Spleen (tissue), 11 donors: ENCODE results near the gene MYO16. TPM values are rescaled to one million over a fixed set of nuclear protein-coding genes. Genes with fewer than 3 reads are reported as not detected.

Source experiments
- DNase-seq: peaks from one replicate; pipeline ENCODE4 v3.0.0-alpha.2; 2020
- H3K27ac ChIP-seq, 8 donors: fragments of 200-600 bp; sonication (generic) in 7 of 8; 1 replicate in 4 of 8; 2 replicates in 4 of 8; pipeline versions ENCODE4 v1.5.0 to v1.8.0; 2016 to 2021; ENCODE audit warnings: inconsistent platforms in 4 of 8, mild to moderate bottlenecking in 4 of 8, moderate library complexity in 1 of 8
- H3K27me3 ChIP-seq, 7 donors: fragments of 200-600 bp; sonication (generic) in 6 of 7; replicated peaks in 1 of 7; 1 replicate in 4 of 7; 2 replicates in 3 of 7; pipeline versions ENCODE4 v1.5.0 to v1.8.0; 2016 to 2021; ENCODE audit warnings: inconsistent platforms in 3 of 7, mild to moderate bottlenecking in 1 of 7
- H3K36me3 ChIP-seq, 6 donors: fragments of 200-600 bp; sonication (generic) in 5 of 6; 1 replicate in 4 of 6; 2 replicates in 2 of 6; pipeline versions ENCODE4 v1.5.0 to v1.8.0; 2016 to 2021; ENCODE audit warnings: inconsistent platforms in 2 of 6
- H3K4me1 ChIP-seq, 6 donors: fragments of 200-600 bp; sonication (generic) in 5 of 6; 1 replicate in 3 of 6; 2 replicates in 3 of 6; pipeline versions ENCODE4 v1.5.0 to v1.8.0; 2016 to 2021; ENCODE audit warnings: inconsistent platforms in 3 of 6
- H3K4me3 ChIP-seq, 8 donors: fragments of 200-600 bp; sonication (generic) in 7 of 8; 1 replicate in 4 of 8; 2 replicates in 4 of 8; pipeline versions ENCODE4 v1.5.0 to v1.8.0; 2016 to 2021; ENCODE audit warnings: inconsistent platforms in 4 of 8, mild to moderate bottlenecking in 4 of 8, moderate library complexity in 2 of 8
- H3K9me3 ChIP-seq, 8 donors: fragments of 200-600 bp; sonication (generic) in 7 of 8; 1 replicate in 4 of 8; 2 replicates in 4 of 8; pipeline versions ENCODE4 v1.5.0 to v1.8.0; 2016 to 2021; ENCODE audit warnings: inconsistent platforms in 4 of 8
- POLR2A ChIP-seq, 3 donors: fragments of 450-650 bp; IDR thresholded peaks; one replicate each; pipeline ENCODE4 v1.5.1; 2017; ENCODE audit warnings: antibody characterized with exemption in 3 of 3, mild to moderate bottlenecking in 1 of 3
- POLR2AphosphoS5 ChIP-seq, 3 donors: sonication (generic); formaldehyde crosslinking; IDR thresholded peaks; one replicate each; pipeline ENCODE4 v1.5.1; 2017; ENCODE audit warnings: antibody characterized with exemption in 3 of 3
- WGBS, 5 donors: extraction: QIAGEN DNeasy Blood & Tissue Kit in 3 of 5; methylation state at CpG; one replicate each; pipeline versions ENCODE4 v1.1.5 to v1.1.7; 2013 to 2018; 5-methylcytosine and 5-hydroxymethylcytosine counted together
- intact Hi-C: fragments of 100-400 bp; cut with DNase I; formaldehyde crosslinking; loops from one replicate; pipeline ENCODE4 v1.15.0; 2023; ENCODE audit warnings: low total_unique reads
- polyA plus RNA-seq, 3 donors: library from polyadenylated mRNA; stranded (reverse); fragments of 200-250 nt; gene quantifications; one replicate each; pipeline ENCODE4 v1.2.1, GENCODE V29; 2013
- total RNA-seq, 7 donors: library from RNA; depleted of rRNA in 3 of 7; stranded (reverse); fragments of >200 nt in 3 of 7; fragmentation: NEBNext Ultra II Directional in 4 of 7; extraction: Animal tissue kit (Norgen Biotek cat#: 25700) in 4 of 7; gene quantifications; one replicate each; pipeline versions ENCODE4 v1.1.0 to v1.2.1, GENCODE V29; 2016 to 2021
- TF ChIP-seq, protein P1 (sequence below), 11 experiments: fragments of 200-600 bp in 7 of 11; fragments of 450-650 bp in 4 of 11; sonication (generic) in 4 of 11; IDR thresholded peaks in 8 of 11; conservative IDR thresholded peaks in 3 of 11; 1 replicate in 7 of 11; 2 replicates in 4 of 11; pipeline versions ENCODE4 v1.4.0 to v1.8.0; 2016 to 2021; ENCODE audit warnings: antibody characterized with exemption in 11 of 11, inconsistent platforms in 4 of 11, mild to moderate bottlenecking in 1 of 11
- donor health status: healthy with polysubstance abuse.
- donor health status: DM: no; HTN: no; CAD: no; lungs with moderate emphysema.
- donor health status: DM: no; HTN: no; CAD: no.
- donor health status: Bipolar disorder and iron deficiency.
- donor health status: healthy.
- donor health status: DM: no; HTN: no; CAD: no.
- donor health status: DM: yes; HTN: yes; CAD: no.

Gene MYO16
- total and polyA plus RNA-seq, 10 donors = 0.03 to 0.51 (median 0.26) TPM; not detected in 1

DNA sequence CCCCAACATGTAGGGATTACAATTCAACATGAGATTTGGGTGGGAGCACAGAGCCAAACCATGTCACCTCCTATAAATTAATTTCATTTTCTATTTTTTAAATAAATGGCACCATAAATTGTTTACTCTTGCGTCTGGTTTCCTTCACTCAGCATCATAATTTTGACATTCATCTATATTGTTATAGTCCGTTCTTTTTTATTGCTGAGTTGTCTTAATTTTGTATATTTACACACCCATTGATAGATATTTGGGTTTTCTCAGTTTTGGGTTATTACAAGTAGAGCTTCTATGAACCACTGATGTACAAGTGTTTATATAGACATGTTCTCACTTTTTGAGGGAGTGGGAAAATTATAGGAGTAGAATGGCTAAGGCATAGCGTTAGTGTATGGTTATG, 445.4 kb downstream of the MYO16 start:
- Histone ChIP-seq H3K27ac (no peak overlapping the region), H3K9me3 (peaks cover 0 to 3% (median 0%) of the 10 kb centered on the region in 8 donors), H3K27me3 (no peaks in the 10 kb centered on the region), H3K4me1 (no peaks in the 10 kb centered on the region), H3K4me3 (no peak overlapping the region), H3K36me3 (no peaks in the 10 kb centered on the region)
- no peak for DNase-seq
- WGBS, 5 donors = 90 to 99% (median 91%) methylated on average over 3 of the region's 3 CpGs
- TF ChIP-seq, protein P1, sequence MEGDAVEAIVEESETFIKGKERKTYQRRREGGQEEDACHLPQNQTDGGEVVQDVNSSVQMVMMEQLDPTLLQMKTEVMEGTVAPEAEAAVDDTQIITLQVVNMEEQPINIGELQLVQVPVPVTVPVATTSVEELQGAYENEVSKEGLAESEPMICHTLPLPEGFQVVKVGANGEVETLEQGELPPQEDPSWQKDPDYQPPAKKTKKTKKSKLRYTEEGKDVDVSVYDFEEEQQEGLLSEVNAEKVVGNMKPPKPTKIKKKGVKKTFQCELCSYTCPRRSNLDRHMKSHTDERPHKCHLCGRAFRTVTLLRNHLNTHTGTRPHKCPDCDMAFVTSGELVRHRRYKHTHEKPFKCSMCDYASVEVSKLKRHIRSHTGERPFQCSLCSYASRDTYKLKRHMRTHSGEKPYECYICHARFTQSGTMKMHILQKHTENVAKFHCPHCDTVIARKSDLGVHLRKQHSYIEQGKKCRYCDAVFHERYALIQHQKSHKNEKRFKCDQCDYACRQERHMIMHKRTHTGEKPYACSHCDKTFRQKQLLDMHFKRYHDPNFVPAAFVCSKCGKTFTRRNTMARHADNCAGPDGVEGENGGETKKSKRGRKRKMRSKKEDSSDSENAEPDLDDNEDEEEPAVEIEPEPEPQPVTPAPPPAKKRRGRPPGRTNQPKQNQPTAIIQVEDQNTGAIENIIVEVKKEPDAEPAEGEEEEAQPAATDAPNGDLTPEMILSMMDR (IDR thresholded peaks at IDR 0.05 in 8 of 11, conservative IDR thresholded peaks at IDR 0.05 in 3 of 11) = no peak
- TF ChIP-seq POLR2A (IDR thresholded peaks at IDR 0.05) = no peak
- no peak for TF ChIP-seq POLR2AphosphoS5 (IDR thresholded peaks at IDR 0.05)
- intact Hi-C loops = no loop called here

DNA sequence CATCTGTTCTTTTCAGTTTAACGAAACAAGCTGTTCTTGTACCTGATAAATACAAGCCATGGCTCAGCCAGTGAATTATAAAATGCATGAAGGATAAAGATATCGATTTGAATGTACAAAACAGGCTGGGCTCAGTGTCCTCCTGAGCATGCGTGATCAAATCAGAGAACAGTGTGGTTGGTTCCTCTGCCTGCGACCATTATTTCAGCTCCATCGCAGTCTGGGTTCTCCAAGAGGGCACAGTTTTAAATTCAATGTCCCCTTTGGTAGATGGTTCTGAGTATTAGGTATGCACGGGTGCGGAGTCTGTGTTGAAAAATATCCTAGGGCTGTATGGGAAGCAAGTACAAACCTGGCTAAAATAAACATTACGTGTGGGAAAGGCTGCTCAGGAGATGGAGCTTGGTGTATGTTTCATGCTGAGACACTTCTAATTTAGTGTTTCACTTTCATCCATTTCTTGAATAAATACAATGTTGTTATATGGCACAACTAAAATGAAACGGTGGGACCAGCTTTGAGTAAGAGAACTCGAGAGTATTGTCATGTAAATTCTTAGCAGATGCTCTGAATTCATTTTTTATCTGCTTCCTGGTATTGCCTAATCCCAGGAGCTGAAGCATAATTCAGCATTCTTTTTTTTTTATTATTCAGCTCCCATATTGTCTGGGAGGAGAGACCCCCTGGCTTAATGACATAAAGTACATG, 458.7 kb downstream of the MYO16 start:
- no peak for DNase-seq
- no peak overlapping the region for H3K27ac ChIP-seq
- H3K36me3 ChIP-seq = no peaks in the 10 kb centered on the region
- WGBS, 5 donors = 77 to 84% (median 81%) methylated on average over 10 of the region's 10 CpGs
- TF ChIP-seq POLR2AphosphoS5 (IDR thresholded peaks at IDR 0.05) (no peak), POLR2A (IDR thresholded peaks at IDR 0.05) (no peak)
- TF ChIP-seq, protein P1 (IDR thresholded peaks at IDR 0.05 in 8 of 11, conservative IDR thresholded peaks at IDR 0.05 in 3 of 11) = no peak
- no peak overlapping the region for H3K4me3 ChIP-seq
- intact Hi-C loops = no loop called here
- no peaks in the 10 kb centered on the region for H3K27me3 ChIP-seq
- H3K9me3 ChIP-seq = peaks cover 0 to 9% (median 5%) of the 10 kb centered on the region in 8 donors
- no peaks in the 10 kb centered on the region for H3K4me1 ChIP-seq

GRCh38 chr13:109088624-109088917, 459.2 kb downstream of the MYO16 start:
- WGBS, 5 donors = 89 to 93% (median 92%) methylated on average over 22 of the region's 22 CpGs
- Histone ChIP-seq H3K27ac (no peak overlapping the region), H3K4me1 (no peaks in the 10 kb centered on the region), H3K27me3 (no peaks in the 10 kb centered on the region), H3K9me3 (peaks cover 0 to 9% (median 5%) of the 10 kb centered on the region in 8 donors), H3K4me3 (no peak overlapping the region), H3K36me3 (no peaks in the 10 kb centered on the region)
- intact Hi-C loops = no loop called here
- TF ChIP-seq POLR2AphosphoS5 (IDR thresholded peaks at IDR 0.05) = no peak
- no peak for TF ChIP-seq POLR2A (IDR thresholded peaks at IDR 0.05)
- TF ChIP-seq, protein P1 (IDR thresholded peaks at IDR 0.05 in 8 of 11, conservative IDR thresholded peaks at IDR 0.05 in 3 of 11) = no peak
- DNase-seq = no peak

GRCh38 chr13:109090796-109091195, 461.4 kb downstream of the MYO16 start:
- Histone ChIP-seq H3K36me3 (no peaks in the 10 kb centered on the region), H3K27me3 (no peaks in the 10 kb centered on the region), H3K4me1 (no peaks in the 10 kb centered on the region), H3K9me3 (peaks cover 0 to 9% (median 5%) of the 10 kb centered on the region in 8 donors), H3K27ac (no peak overlapping the region), H3K4me3 (no peak overlapping the region)
- intact Hi-C loops = no loop called here
- no peak for TF ChIP-seq POLR2AphosphoS5 (IDR thresholded peaks at IDR 0.05)
- TF ChIP-seq POLR2A (IDR thresholded peaks at IDR 0.05) = no peak
- TF ChIP-seq, protein P1 (IDR thresholded peaks at IDR 0.05 in 8 of 11, conservative IDR thresholded peaks at IDR 0.05 in 3 of 11) = no peak
- no peak for DNase-seq
- WGBS, 5 donors = 66 to 82% (median 80%) methylated on average over 5 of the region's 5 CpGs
